Measurements from ENCODE around the gene MORN1. TPM values are rescaled to one million over a fixed set of nuclear protein-coding genes. Genes with fewer than 3 reads are reported as not detected.

Gene MORN1
- total RNA-seq, 6 experiments from 2014 or later = 3.1 to 7.1 (median 4.5) TPM

DNA sequence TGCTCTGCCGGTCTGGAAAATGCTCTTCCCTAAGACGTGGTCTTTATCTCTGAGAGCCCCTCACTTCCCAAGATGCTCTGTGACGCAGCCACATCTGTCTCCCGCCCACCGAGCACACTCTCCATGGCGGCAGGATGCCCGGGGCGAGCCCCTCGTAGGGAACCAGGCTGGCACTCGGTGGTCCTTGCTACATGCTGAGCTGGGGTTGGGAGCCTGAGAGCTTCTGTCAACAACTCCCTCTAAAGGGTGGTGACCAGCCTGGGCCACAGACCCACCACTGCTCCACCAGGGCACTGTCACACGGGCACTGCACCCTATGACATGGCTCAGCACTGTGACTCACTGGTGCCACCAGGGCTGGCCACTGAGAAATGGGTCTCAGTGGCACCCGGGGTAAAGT is 18.4 kb upstream of the MORN1 start:
- Histone ChIP-seq H3K4me1 (peaks cover 0 to 24% (median 8%) of the 10 kb centered on the region in 4 donors), H3K36me3 (peaks cover 0 to 11% (median 4%) of the 10 kb centered on the region in 4 donors), H3K27ac (no peak overlapping the region), H3K9me3 (no peaks in the 10 kb centered on the region), H3K4me3 (no peak overlapping the region), H3K27me3 (no peaks in the 10 kb centered on the region)
- 64% methylated on average over 3 of the region's 12 CpGs for WGBS (ENCODE audit: insufficient coverage, low coverage, low lambda C conversion rate, missing lambda C conversion rate)
- DNase-seq (no peak), ATAC-seq (no peak)
- intact Hi-C loops (cut with DNase I) = no loop called here
- TF ChIP-seq, protein P1, sequence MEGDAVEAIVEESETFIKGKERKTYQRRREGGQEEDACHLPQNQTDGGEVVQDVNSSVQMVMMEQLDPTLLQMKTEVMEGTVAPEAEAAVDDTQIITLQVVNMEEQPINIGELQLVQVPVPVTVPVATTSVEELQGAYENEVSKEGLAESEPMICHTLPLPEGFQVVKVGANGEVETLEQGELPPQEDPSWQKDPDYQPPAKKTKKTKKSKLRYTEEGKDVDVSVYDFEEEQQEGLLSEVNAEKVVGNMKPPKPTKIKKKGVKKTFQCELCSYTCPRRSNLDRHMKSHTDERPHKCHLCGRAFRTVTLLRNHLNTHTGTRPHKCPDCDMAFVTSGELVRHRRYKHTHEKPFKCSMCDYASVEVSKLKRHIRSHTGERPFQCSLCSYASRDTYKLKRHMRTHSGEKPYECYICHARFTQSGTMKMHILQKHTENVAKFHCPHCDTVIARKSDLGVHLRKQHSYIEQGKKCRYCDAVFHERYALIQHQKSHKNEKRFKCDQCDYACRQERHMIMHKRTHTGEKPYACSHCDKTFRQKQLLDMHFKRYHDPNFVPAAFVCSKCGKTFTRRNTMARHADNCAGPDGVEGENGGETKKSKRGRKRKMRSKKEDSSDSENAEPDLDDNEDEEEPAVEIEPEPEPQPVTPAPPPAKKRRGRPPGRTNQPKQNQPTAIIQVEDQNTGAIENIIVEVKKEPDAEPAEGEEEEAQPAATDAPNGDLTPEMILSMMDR (IDR thresholded peaks at IDR 0.05) = no peak
- TF ChIP-seq POLR2A (IDR thresholded peaks at IDR 0.05) = no peak

DNA sequence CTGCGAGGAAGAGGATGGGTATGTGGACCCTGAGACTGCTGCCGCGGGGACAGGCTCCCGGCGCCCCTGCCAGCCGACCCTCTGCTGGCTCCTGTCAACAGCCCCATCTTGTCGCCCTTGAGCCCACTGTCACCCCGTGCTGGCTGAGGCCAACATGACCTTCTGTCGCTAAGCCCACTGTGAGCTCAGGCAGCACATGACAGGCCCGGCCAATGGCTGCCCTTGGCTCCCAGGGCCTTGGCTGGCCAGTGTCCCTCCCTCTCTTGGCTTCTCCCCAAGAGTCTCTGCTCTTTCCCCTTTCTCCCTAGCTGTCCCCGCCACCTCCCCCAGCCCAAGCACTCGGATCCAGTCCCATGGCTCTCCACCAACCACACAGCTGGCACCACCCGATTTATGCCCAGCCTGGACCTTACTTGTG is 17.5 kb upstream of the MORN1 start:
- intact Hi-C loops (cut with DNase I) = no loop called here
- H3K9me3 ChIP-seq = no peaks in the 10 kb centered on the region
- H3K27me3 ChIP-seq = no peaks in the 10 kb centered on the region
- 16% methylated on average over 4 of the region's 13 CpGs for WGBS (ENCODE audit: insufficient coverage, low coverage, low lambda C conversion rate, missing lambda C conversion rate)
- no peak for TF ChIP-seq POLR2A (IDR thresholded peaks at IDR 0.05)
- TF ChIP-seq, protein P1 (IDR thresholded peaks at IDR 0.05) = no peak
- H3K27ac ChIP-seq = no peak overlapping the region
- DNase-seq (peak in 2 of 3 donors; percentile 56 to 94), ATAC-seq (peak; percentile 3 to 45 (median 16))
- H3K4me3 ChIP-seq = no peak overlapping the region
- H3K36me3 ChIP-seq = peaks cover 0 to 19% (median 8%) of the 10 kb centered on the region in 4 donors
- H3K4me1 ChIP-seq = peaks cover 0 to 17% (median 5%) of the 10 kb centered on the region in 4 donors

DNA sequence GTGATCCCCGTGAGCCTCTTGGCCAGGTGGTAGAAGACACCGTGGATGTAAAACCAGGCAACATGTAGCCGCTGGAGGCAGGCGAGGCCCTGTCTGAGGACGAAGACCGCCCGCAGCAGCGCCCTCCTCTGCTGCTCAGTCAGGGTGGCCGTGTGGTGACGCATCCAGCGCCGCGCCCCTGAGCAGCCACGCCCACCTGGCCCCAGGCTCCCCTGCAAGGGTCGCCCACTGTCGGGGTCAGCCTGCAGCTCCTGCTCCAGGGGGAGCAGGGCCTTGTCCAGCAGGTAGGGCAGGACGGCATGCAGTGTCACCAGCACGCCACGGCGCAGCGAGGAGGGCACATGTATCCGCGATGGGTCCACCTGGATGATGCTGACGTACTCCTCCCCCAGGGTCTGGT is 17.1 kb upstream of the MORN1 start:
- intact Hi-C loops (cut with DNase I) = no loop called here
- Histone ChIP-seq H3K36me3 (peaks cover 0 to 24% (median 10%) of the 10 kb centered on the region in 4 donors), H3K9me3 (no peaks in the 10 kb centered on the region), H3K4me3 (no peak overlapping the region), H3K27me3 (no peaks in the 10 kb centered on the region), H3K4me1 (peaks cover 0 to 13% (median 3%) of the 10 kb centered on the region in 4 donors), H3K27ac (no peak overlapping the region)
- no CpG with 5 or more reads among the region's 24 CpGs for WGBS (ENCODE audit: insufficient coverage, low coverage, low lambda C conversion rate, missing lambda C conversion rate)
- ATAC-seq (no peak), DNase-seq (no peak)
- TF ChIP-seq, protein P1 (IDR thresholded peaks at IDR 0.05) = no peak
- no peak for TF ChIP-seq POLR2A (IDR thresholded peaks at IDR 0.05)

DNA sequence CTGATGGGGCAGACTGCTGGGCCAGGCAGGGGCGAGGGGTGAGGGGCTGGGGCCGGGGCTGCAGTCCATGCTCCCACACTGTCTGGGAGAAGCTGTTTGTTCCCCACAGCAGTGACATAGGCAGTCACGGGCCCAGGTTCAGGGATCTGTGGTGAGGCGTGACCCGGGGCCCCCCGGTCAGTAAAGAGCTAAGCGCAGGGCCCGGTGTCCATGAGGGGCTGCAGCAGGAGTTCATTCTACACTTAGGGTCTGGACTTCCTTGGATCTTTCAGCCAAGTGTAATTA is 16.6 kb upstream of the MORN1 start:
- intact Hi-C loops (cut with DNase I) = no loop called here
- 85% methylated on average over 4 of the region's 8 CpGs for WGBS (ENCODE audit: insufficient coverage, low coverage, low lambda C conversion rate, missing lambda C conversion rate)
- Histone ChIP-seq H3K27ac (no peak overlapping the region), H3K4me1 (peaks cover 0 to 11% (median 2%) of the 10 kb centered on the region in 4 donors), H3K27me3 (no peaks in the 10 kb centered on the region), H3K36me3 (peaks cover 0 to 29% (median 13%) of the 10 kb centered on the region in 4 donors), H3K4me3 (no peak overlapping the region), H3K9me3 (no peaks in the 10 kb centered on the region)
- ATAC-seq = no peak
- DNase-seq = no peak
- no peak for TF ChIP-seq POLR2A (IDR thresholded peaks at IDR 0.05)
- TF ChIP-seq, protein P1 (IDR thresholded peaks at IDR 0.05) = no peak

Measured in right lobe of liver (tissue), 6 donors.